Upper lobe of left lung (tissue), 6 donors: ENCODE measurements around the gene MNS1. TPM values are rescaled to one million over a fixed set of nuclear protein-coding genes. Genes with fewer than 3 reads are reported as not detected.

Experiments
- ATAC-seq, 2 donors: fragments of 200-7000 bp; cut with Tn5 transposase; one replicate each; pipeline ENCODE4 v1.9.1; 2022; ENCODE audit warnings: mild to moderate bottlenecking in 2 of 2, moderate library complexity in 2 of 2; ENCODE audit not compliant: low FRiP score in 2 of 2
- DNase-seq, 2 donors: peaks; one replicate each; pipeline ENCODE4 v3.0.0-alpha.2; 2019 to 2020
- H3K27ac ChIP-seq, 4 donors: fragments of 200-600 bp; sonication (generic); one replicate each; pipeline ENCODE4 v1.5.1; 2016 to 2019
- H3K27me3 ChIP-seq, 4 donors: fragments of 200-600 bp; sonication (generic); one replicate each; pipeline ENCODE4 v1.5.1; 2017 to 2019
- H3K36me3 ChIP-seq, 4 donors: fragments of 200-600 bp; sonication (generic); one replicate each; pipeline ENCODE4 v1.5.1; 2016 to 2019
- H3K4me1 ChIP-seq, 4 donors: fragments of 200-600 bp; sonication (generic); one replicate each; pipeline ENCODE4 v1.5.1; 2018 to 2019
- H3K4me3 ChIP-seq, 4 donors: fragments of 200-600 bp; sonication (generic); one replicate each; pipeline ENCODE4 v1.5.1; 2017 to 2019; ENCODE audit warnings: mild to moderate bottlenecking in 2 of 4, moderate library complexity in 1 of 4
- H3K9me3 ChIP-seq, 4 donors: fragments of 200-600 bp; sonication (generic); one replicate each; pipeline ENCODE4 v1.5.1; 2018 to 2019
- CTCF ChIP-seq, 6 experiments: fragments of 450-650 bp in 4 of 6; fragments of 200-600 bp in 2 of 6; sonication (generic) in 2 of 6; IDR thresholded peaks; one replicate each; pipeline ENCODE4 v1.5.1; 2016 to 2019; ENCODE audit warnings: antibody characterized with exemption in 6 of 6
- EP300 ChIP-seq, 4 donors: sonication (generic); formaldehyde crosslinking; IDR thresholded peaks; one replicate each; pipeline ENCODE4 v1.5.1; 2017; ENCODE audit warnings: antibody characterized with exemption in 4 of 4, control low read depth in 2 of 4
- POLR2A ChIP-seq, 4 donors: fragments of 450-650 bp; IDR thresholded peaks; one replicate each; pipeline ENCODE4 v1.5.1; 2016 to 2017; ENCODE audit warnings: antibody characterized with exemption in 4 of 4, mild to moderate bottlenecking in 2 of 4
- POLR2AphosphoS5 ChIP-seq, 2 donors: sonication (generic); formaldehyde crosslinking; IDR thresholded peaks; one replicate each; pipeline ENCODE4 v1.5.1; 2017; ENCODE audit warnings: antibody characterized with exemption in 2 of 2
- WGBS, 2 donors: methylation state at CpG; one replicate each; pipeline ENCODE4 v1.1.5; 2017 to 2018; 5-methylcytosine and 5-hydroxymethylcytosine counted together
- total RNA-seq, 6 donors: library from RNA; depleted of rRNA in 4 of 6; stranded (reverse); fragments of >200 nt in 4 of 6; gene quantifications; one replicate each; pipeline versions ENCODE4 v1.1.0 to v1.2.1, GENCODE V29; 2016 to 2021
- donor health status: DM: no; HTN: no; CAD: no; lungs with moderate emphysema.
- donor health status: DM: no; HTN: yes; CAD: no; lungs with severe emphysema.

The MNS1 gene
- 10 to 100 TPM in 1 of 6 donors, 1 to 10 TPM in 4, under 1 TPM in 1; 0.43 to 15.7 (median 3.0) TPM for total RNA-seq

DNA sequence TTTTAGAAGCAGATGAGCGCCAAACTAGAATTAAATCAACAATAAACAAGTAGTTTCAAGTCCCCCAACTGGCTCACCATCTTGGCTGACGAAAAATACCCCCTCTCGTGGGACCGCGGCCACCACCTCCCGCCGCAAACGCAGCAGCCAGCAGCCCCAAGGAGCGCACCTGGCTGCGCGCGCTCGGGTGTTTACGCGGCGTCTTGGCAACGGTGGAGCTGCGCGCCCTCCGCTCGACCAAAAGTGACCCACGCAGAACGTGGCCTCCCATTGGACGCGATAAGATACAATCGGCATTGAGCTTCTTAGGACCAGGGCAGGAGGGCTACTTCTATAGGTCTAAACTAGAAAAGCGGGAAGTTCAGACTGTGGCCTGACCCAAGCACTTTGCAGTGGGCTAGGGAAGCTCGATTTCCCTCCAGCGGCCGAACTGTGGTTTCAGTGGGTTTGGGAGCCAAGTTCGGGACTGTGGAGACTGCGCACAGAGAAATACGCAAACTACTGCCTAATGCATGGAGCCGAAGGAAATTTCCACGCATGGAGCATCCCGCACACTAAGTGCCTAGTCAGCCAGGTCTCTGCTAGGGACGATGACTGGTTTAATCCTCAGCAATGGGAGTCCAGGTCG lies at the start of gene MNS1:
Gene MNS1 (minus strand): TSS at position 245 of the 628 bp plus-strand sequence. CDS start 165 bp downstream, at position 80.
- no peaks in the 10 kb centered on the region for H3K9me3 ChIP-seq
- TF ChIP-seq EP300 (IDR thresholded peaks at IDR 0.05), result no peak
- TF ChIP-seq POLR2AphosphoS5 (IDR thresholded peaks at IDR 0.05), result peak in 1 of 2 donors; percentile 55
- no peak within 1 kb of the TSS for H3K27ac ChIP-seq
- peak; percentile 92 to 94 for DNase-seq
- no peaks in the 10 kb centered on the region for H3K27me3 ChIP-seq
- 0 to 2% methylated on average over 5 to 38 of the region's 38 CpGs for WGBS, 2 donors
- H3K4me3 ChIP-seq, result peak within 1 kb of the TSS; percentile 26 to 70 (median 53)
- H3K36me3 ChIP-seq, result no peaks in the 10 kb centered on the region
- peaks cover 4 to 14% (median 7%) of the 10 kb centered on the region in 4 donors for H3K4me1 ChIP-seq
- ATAC-seq, result peak; percentile 99

DNA sequence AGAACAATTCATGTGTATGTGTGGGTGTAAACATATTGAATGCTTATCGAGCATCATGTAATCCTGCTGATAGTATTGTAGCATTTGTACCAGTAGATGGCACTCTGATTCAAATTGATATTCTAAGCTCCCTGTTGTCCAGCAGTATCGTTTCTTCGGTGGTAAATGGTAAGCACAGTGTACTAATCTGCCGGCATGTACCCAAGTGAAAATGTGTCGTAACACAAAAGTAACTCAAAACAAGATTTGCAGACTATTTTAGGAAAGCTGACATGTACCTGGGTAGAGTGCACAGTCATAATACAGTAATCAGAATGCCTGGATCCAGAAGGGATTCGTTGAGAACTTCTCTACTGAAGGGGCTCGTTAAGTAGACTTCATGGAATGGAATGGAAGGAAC lies 31.7 kb upstream of the MNS1 start:
- no peak for DNase-seq
- 25% methylated on average over 7 of the region's 7 CpGs for WGBS, 2 donors

DNA sequence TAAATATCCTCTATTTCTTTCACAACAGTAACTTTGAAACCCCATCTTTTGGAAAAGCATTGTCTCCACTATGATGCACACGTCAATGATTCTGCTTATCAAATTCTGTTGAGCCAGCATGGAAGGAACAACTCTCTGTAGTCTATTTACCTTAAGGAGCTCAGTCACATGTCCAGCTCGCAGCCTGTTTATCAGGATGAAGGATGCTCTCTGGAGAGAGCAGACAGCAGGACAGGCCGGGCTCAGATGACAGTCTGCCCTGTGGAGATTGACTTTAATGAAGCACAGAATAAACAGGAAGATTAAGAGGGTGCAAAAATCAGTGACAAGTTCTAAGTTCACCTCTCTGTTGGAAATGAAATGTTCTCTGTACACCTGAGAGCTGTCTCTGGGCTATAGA lies 30.6 kb upstream of the MNS1 start:
- no peak for DNase-seq

More for the DNA sequence above, 31.7 kb upstream of the MNS1 start:
- peaks cover 0 to 6% (median 0%) of the 10 kb centered on the region in 4 donors for H3K4me1 ChIP-seq
- H3K36me3 ChIP-seq, result no peaks in the 10 kb centered on the region
- H3K27ac ChIP-seq, result no peak overlapping the region
- no peaks in the 10 kb centered on the region for H3K27me3 ChIP-seq
- TF ChIP-seq POLR2AphosphoS5 (IDR thresholded peaks at IDR 0.05) (no peak), CTCF (IDR thresholded peaks at IDR 0.05) (peak; percentile 50 to 72 (median 62))
- H3K4me3 ChIP-seq, result peak overlapping the region in 2 of 4 donors; percentile 7 to 23
- H3K9me3 ChIP-seq, result no peaks in the 10 kb centered on the region
- ATAC-seq, result peak; percentile 75 to 89

DNA sequence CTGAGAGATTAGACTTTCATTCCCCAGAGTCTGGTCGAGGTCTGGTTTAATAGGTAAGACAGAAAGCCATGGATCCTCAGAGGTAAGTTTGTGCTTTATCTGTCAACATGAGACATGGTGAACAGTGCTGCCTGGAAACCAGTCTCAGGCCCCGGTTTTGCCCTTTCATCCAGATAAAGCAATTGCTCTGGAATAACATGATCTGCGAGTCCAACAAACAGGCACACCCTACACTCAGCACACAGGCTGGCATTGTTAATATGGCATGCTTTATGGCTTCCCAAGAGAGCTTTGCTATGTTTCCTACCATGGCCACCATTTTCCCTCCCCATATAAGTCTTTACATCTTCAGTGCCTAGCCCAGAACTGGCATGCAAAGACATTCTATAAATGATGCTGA lies 30.1 kb upstream of the MNS1 start:
- Histone ChIP-seq H3K27me3 (no peaks in the 10 kb centered on the region), H3K27ac (no peak overlapping the region), H3K36me3 (no peaks in the 10 kb centered on the region), H3K4me3 (no peak overlapping the region), H3K4me1 (peaks cover 0 to 6% (median 0%) of the 10 kb centered on the region in 4 donors), H3K9me3 (no peaks in the 10 kb centered on the region)
- TF ChIP-seq POLR2A (IDR thresholded peaks at IDR 0.05), result no peak
- no peak for TF ChIP-seq POLR2AphosphoS5 (IDR thresholded peaks at IDR 0.05)
- no peak for TF ChIP-seq EP300 (IDR thresholded peaks at IDR 0.05)
- TF ChIP-seq CTCF (IDR thresholded peaks at IDR 0.05), result no peak
- 56 to 68% methylated on average over 3 of the region's 3 CpGs for WGBS, 2 donors
- ATAC-seq (no peak), DNase-seq (no peak)

More for the DNA sequence above, 30.6 kb upstream of the MNS1 start:
- no peak overlapping the region for H3K4me3 ChIP-seq
- no peak for TF ChIP-seq EP300 (IDR thresholded peaks at IDR 0.05)
- no peak for TF ChIP-seq POLR2A (IDR thresholded peaks at IDR 0.05)
- no peak for TF ChIP-seq POLR2AphosphoS5 (IDR thresholded peaks at IDR 0.05)
- TF ChIP-seq CTCF (IDR thresholded peaks at IDR 0.05), result no peak
- peaks cover 0 to 6% (median 0%) of the 10 kb centered on the region in 4 donors for H3K4me1 ChIP-seq
- no peaks in the 10 kb centered on the region for H3K36me3 ChIP-seq
- 59 to 70% methylated on average over 3 of the region's 3 CpGs for WGBS, 2 donors
- H3K9me3 ChIP-seq, result no peaks in the 10 kb centered on the region
- no peaks in the 10 kb centered on the region for H3K27me3 ChIP-seq
- no peak for ATAC-seq
- H3K27ac ChIP-seq, result no peak overlapping the region

DNA sequence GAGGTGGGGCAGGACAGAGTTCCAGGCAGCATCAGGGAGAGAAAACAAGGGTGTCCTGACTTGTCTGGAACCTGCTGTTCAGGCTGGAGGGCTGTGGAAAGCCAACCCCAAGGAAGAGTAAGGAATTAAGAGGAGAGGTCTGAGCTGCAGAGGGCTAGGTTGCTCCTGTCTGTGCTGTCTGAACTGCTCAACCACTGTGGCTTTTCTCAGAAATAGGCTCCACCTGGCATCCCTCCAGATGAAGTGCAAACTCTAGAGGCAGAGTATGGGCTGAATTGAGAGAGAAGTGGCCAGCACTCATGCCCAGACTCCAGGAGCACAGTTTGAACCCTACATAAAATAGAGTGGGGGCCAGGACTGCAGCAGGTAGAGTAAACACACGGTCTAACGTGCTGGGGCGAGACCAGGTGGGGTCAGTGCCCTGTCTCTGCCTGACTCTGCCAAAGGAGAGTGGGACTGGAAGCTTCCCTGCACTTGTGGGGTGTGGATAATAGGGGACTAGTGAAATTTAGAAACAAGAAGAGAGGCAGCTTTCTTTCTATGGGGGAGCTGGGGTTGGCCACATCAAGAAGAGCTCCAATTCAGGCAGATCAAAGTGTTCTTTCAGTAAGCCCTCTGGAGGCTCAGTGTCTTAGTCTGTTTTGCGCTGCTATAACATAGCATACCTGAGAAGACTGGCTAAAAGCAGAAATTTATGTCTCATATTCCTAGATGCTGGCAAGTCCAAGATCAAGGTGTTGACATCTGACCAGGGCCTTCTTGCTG lies 28.0 kb upstream of the MNS1 start:
- TF ChIP-seq CTCF (IDR thresholded peaks at IDR 0.05) (no peak), POLR2A (IDR thresholded peaks at IDR 0.05) (no peak), POLR2AphosphoS5 (IDR thresholded peaks at IDR 0.05) (no peak), EP300 (IDR thresholded peaks at IDR 0.05) (no peak)
- H3K9me3 ChIP-seq, result no peaks in the 10 kb centered on the region
- H3K4me3 ChIP-seq, result no peak overlapping the region
- peaks cover 0 to 6% (median 0%) of the 10 kb centered on the region in 4 donors for H3K4me1 ChIP-seq
- H3K27ac ChIP-seq, result no peak overlapping the region
- ATAC-seq (no peak), DNase-seq (no peak)
- no peaks in the 10 kb centered on the region for H3K36me3 ChIP-seq
- H3K27me3 ChIP-seq, result no peaks in the 10 kb centered on the region
- 84 to 92% methylated on average over 4 of the region's 4 CpGs for WGBS, 2 donors
